Stimulated activated effector memory CD8-positive, alpha-beta T cell treated with anti-CD3 and anti-CD28 coated beads, Interleukin-12 subunit alpha, Interleukin-12 subunit beta, amount 100 ng/mL, for 72 hours (primary cell): ENCODE measurements around the gene NCSTN.

Experiments used
- ATAC-seq: fragments of 150-1000 bp; cut with Tn5 transposase; 2 replicates; pipeline ENCODE4 v1.10.0; 2021
- DNase-seq, 2 donors: peaks; one replicate each; pipeline ENCODE4 v3.0.0; 2021 to 2022; ENCODE audit warnings: low spot score in 2 of 2
- H3K27ac Mint-ChIP-seq: one replicate; pipeline ENCODE4 v1.8.0; 2022; ENCODE audit warnings: mild to moderate bottlenecking, mixed read lengths
- H3K36me3 Mint-ChIP-seq: one replicate; pipeline ENCODE4 v1.8.0; 2022; ENCODE audit warnings: mild to moderate bottlenecking, mixed read lengths
- H3K4me1 Mint-ChIP-seq: one replicate; pipeline ENCODE4 v1.8.0; 2022; ENCODE audit warnings: mixed read lengths
- H3K4me3 Mint-ChIP-seq: one replicate; pipeline ENCODE4 v1.8.0; 2022; ENCODE audit warnings: mild to moderate bottlenecking, mixed read lengths
- H3K9me3 Mint-ChIP-seq: one replicate; pipeline ENCODE4 v1.8.0; 2022; ENCODE audit warnings: mixed read lengths

NCSTN gene

GRCh38 chr1:160340146-160340545, 3.0 kb upstream of the NCSTN start:
- Mint-ChIP-seq H3K4me3 (no peak overlapping the region), H3K4me1 (peaks cover 34% of the 10 kb centered on the region), H3K36me3 (peaks cover 86% of the 10 kb centered on the region), H3K27ac (no peak overlapping the region), H3K9me3 (no peaks in the 10 kb centered on the region)
- DNase-seq, result no peak
- ATAC-seq, result no peak

GRCh38 chr1:160340866-160341265, 2.3 kb upstream of the NCSTN start:
- no peak for ATAC-seq
- DNase-seq, result no peak
- Mint-ChIP-seq H3K9me3 (no peaks in the 10 kb centered on the region), H3K27ac (peak overlapping the region; percentile 68), H3K4me3 (no peak overlapping the region), H3K36me3 (peaks cover 86% of the 10 kb centered on the region), H3K4me1 (peaks cover 34% of the 10 kb centered on the region)

GRCh38 chr1:160342526-160342925, 657 bp upstream of the NCSTN start:
- peaks cover 86% of the 10 kb centered on the region for H3K36me3 Mint-ChIP-seq
- DNase-seq (no peak), ATAC-seq (peak; percentile 4)
- peak overlapping the region; percentile 99 for H3K27ac Mint-ChIP-seq
- H3K4me3 Mint-ChIP-seq, result peak overlapping the region; percentile 94
- no peaks in the 10 kb centered on the region for H3K9me3 Mint-ChIP-seq
- peaks cover 39% of the 10 kb centered on the region for H3K4me1 Mint-ChIP-seq

GRCh38 chr1:160344241-160344640, 1.1 kb downstream of the NCSTN start:
- peak overlapping the region; percentile 94 for H3K4me3 Mint-ChIP-seq
- peaks cover 35% of the 10 kb centered on the region for H3K4me1 Mint-ChIP-seq
- H3K27ac Mint-ChIP-seq, result peak overlapping the region; percentile 99
- no peak for ATAC-seq
- peaks cover 76% of the 10 kb centered on the region for H3K36me3 Mint-ChIP-seq
- H3K9me3 Mint-ChIP-seq, result no peaks in the 10 kb centered on the region
- no peak for DNase-seq

- Mint-ChIP-seq H3K4me1 (peaks cover 28% of the 10 kb centered on the region), H3K4me3 (peak overlapping the region; percentile 94), H3K9me3 (no peaks in the 10 kb centered on the region), H3K27ac (peak overlapping the region; percentile 99), H3K36me3 (peaks cover 75% of the 10 kb centered on the region)
- no peak for ATAC-seq
- DNase-seq, result no peak
Observed at GRCh38 chr1:160344936-160345335, 1.8 kb downstream of the NCSTN start.

GRCh38 chr1:160346463-160346862, 3.3 kb downstream of the NCSTN start:
- Mint-ChIP-seq H3K4me3 (no peak overlapping the region), H3K4me1 (peaks cover 17% of the 10 kb centered on the region)

GRCh38 chr1:160346958-160347357, 3.8 kb downstream of the NCSTN start:
- Mint-ChIP-seq H3K27ac (peak overlapping the region; percentile 34), H3K4me1 (peaks cover 16% of the 10 kb centered on the region), H3K36me3 (peaks cover 84% of the 10 kb centered on the region), H3K9me3 (no peaks in the 10 kb centered on the region), H3K4me3 (no peak overlapping the region)
- no peak for ATAC-seq
- no peak for DNase-seq

More at GRCh38 chr1:160346463-160346862, 3.3 kb downstream of the NCSTN start:
- DNase-seq (no peak), ATAC-seq (no peak)
- no peaks in the 10 kb centered on the region for H3K9me3 Mint-ChIP-seq
- H3K36me3 Mint-ChIP-seq, result peaks cover 79% of the 10 kb centered on the region
- peak overlapping the region; percentile 34 for H3K27ac Mint-ChIP-seq

GRCh38 chr1:160351629-160352028, 8.4 kb downstream of the NCSTN start:
- Mint-ChIP-seq H3K36me3 (peaks cover 89% of the 10 kb centered on the region), H3K27ac (peak overlapping the region; percentile 23), H3K4me3 (no peak overlapping the region), H3K9me3 (no peaks in the 10 kb centered on the region), H3K4me1 (peaks cover 16% of the 10 kb centered on the region)
- DNase-seq, result no peak
- no peak for ATAC-seq

- H3K9me3 Mint-ChIP-seq, result no peaks in the 10 kb centered on the region
- H3K4me1 Mint-ChIP-seq, result peaks cover 11% of the 10 kb centered on the region
- H3K27ac Mint-ChIP-seq, result peak overlapping the region; percentile 23
- DNase-seq, result no peak
- H3K4me3 Mint-ChIP-seq, result no peak overlapping the region
- peaks cover 89% of the 10 kb centered on the region for H3K36me3 Mint-ChIP-seq
- ATAC-seq, result no peak
Observed at GRCh38 chr1:160352555-160352954, 9.4 kb downstream of the NCSTN start.

GRCh38 chr1:160353223-160353622, 10.0 kb downstream of the NCSTN start:
- H3K27ac Mint-ChIP-seq, result no peak overlapping the region
- ATAC-seq, result no peak

GRCh38 chr1:160354388-160354985, 11.3 kb downstream of the NCSTN start:
- Mint-ChIP-seq H3K36me3 (peaks cover 100% of the 10 kb centered on the region), H3K27ac (no peak overlapping the region), H3K4me3 (no peak overlapping the region), H3K4me1 (peaks cover 5% of the 10 kb centered on the region), H3K9me3 (no peaks in the 10 kb centered on the region)
- no peak for DNase-seq
- peak; percentile 47 for ATAC-seq

More at GRCh38 chr1:160353223-160353622, 10.0 kb downstream of the NCSTN start:
- H3K36me3 Mint-ChIP-seq, result peaks cover 89% of the 10 kb centered on the region
- DNase-seq, result no peak
- H3K4me1 Mint-ChIP-seq, result peaks cover 5% of the 10 kb centered on the region
- H3K9me3 Mint-ChIP-seq, result no peaks in the 10 kb centered on the region
- no peak overlapping the region for H3K4me3 Mint-ChIP-seq

- peaks cover 75% of the 10 kb centered on the region for H3K36me3 Mint-ChIP-seq
- H3K4me3 Mint-ChIP-seq, result no peak overlapping the region
- no peaks in the 10 kb centered on the region for H3K9me3 Mint-ChIP-seq
- DNase-seq (no peak), ATAC-seq (no peak)
- peak overlapping the region; percentile 83 for H3K27ac Mint-ChIP-seq
- peaks cover 11% of the 10 kb centered on the region for H3K4me1 Mint-ChIP-seq
Observed at GRCh38 chr1:160357286-160358002, 14.3 kb downstream of the NCSTN start.

- ATAC-seq, result no peak
- Mint-ChIP-seq H3K4me1 (peaks cover 14% of the 10 kb centered on the region), H3K27ac (peak overlapping the region; percentile 83), H3K9me3 (no peaks in the 10 kb centered on the region), H3K4me3 (no peak overlapping the region), H3K36me3 (peaks cover 69% of the 10 kb centered on the region)
- no peak for DNase-seq
Observed at GRCh38 chr1:160358073-160358472, 14.9 kb downstream of the NCSTN start.

GRCh38 chr1:160359559-160360226, 16.5 kb downstream of the NCSTN start:
- H3K9me3 Mint-ChIP-seq, result no peaks in the 10 kb centered on the region
- no peak for DNase-seq
- no peak overlapping the region for H3K4me3 Mint-ChIP-seq
- ATAC-seq, result no peak
- peaks cover 53% of the 10 kb centered on the region for H3K36me3 Mint-ChIP-seq
- H3K4me1 Mint-ChIP-seq, result peaks cover 13% of the 10 kb centered on the region
- H3K27ac Mint-ChIP-seq, result no peak overlapping the region

- DNase-seq (no peak), ATAC-seq (no peak)
- Mint-ChIP-seq H3K27ac (peak overlapping the region; percentile 3), H3K4me1 (peaks cover 13% of the 10 kb centered on the region), H3K36me3 (peaks cover 47% of the 10 kb centered on the region), H3K4me3 (no peak overlapping the region), H3K9me3 (no peaks in the 10 kb centered on the region)
Observed at GRCh38 chr1:160360227-160360695, 17.1 kb downstream of the NCSTN start.
